HG02981 (cell line): ENCODE results near the gene MYBPC3.

Experiments used
- ATAC-seq: cut with Tn5 transposase; IDR thresholded peaks from one replicate; pipeline ENCODE4 v1.9.1; 2021; ENCODE audit warnings: mild to moderate bottlenecking, moderate library complexity; ENCODE audit not compliant: unreplicated experiment

MYBPC3 gene

GRCh38 chr11:47359162-47359561 is 6.7 kb upstream of the MYBPC3 start:
- ATAC-seq: no peak

GRCh38 chr11:47358731-47359051 is 6.2 kb upstream of the MYBPC3 start:
- ATAC-seq: no peak

GRCh38 chr11:47357985-47358730 is 5.7 kb upstream of the MYBPC3 start:
- no peak for ATAC-seq

GRCh38 chr11:47356998-47357329 is 4.5 kb upstream of the MYBPC3 start:
- ATAC-seq: no peak

GRCh38 chr11:47356129-47356997 is 3.9 kb upstream of the MYBPC3 start:
- no peak for ATAC-seq

GRCh38 chr11:47355283-47356128 is 3.0 kb upstream of the MYBPC3 start:
- no peak for ATAC-seq

- no peak for ATAC-seq
These were observed 2.4 kb upstream of the MYBPC3 start for GRCh38 chr11:47354913-47355282.

GRCh38 chr11:47353978-47354774 is 1.7 kb upstream of the MYBPC3 start:
- ATAC-seq: no peak

- no peak for ATAC-seq
These were observed 1.1 kb downstream of the MYBPC3 start for GRCh38 chr11:47351156-47352126.

GRCh38 chr11:47350315-47350714 is 2.2 kb downstream of the MYBPC3 start:
- no peak for ATAC-seq

GRCh38 chr11:47349521-47350095 is 2.9 kb downstream of the MYBPC3 start:
- ATAC-seq: no peak

GRCh38 chr11:47348859-47349258 is 3.6 kb downstream of the MYBPC3 start:
- ATAC-seq: no peak

GRCh38 chr11:47348131-47348802 is 4.2 kb downstream of the MYBPC3 start:
- ATAC-seq: no peak

- no peak for ATAC-seq
These were observed 5.4 kb downstream of the MYBPC3 start for GRCh38 chr11:47347137-47347536.

- no peak for ATAC-seq
These were observed 6.5 kb downstream of the MYBPC3 start for GRCh38 chr11:47345890-47346563.

GRCh38 chr11:47342854-47343253 is 9.6 kb downstream of the MYBPC3 start:
- ATAC-seq: no peak

GRCh38 chr11:47342036-47342803 is 10.3 kb downstream of the MYBPC3 start:
- ATAC-seq: no peak
